Measurements from ENCODE around the gene LOXL1.

LOXL1 gene

GRCh38 chr15:73965094-73965757, 39.0 kb downstream of the LOXL1 start (continued):
- no peak for TF ChIP-seq ZC3H10 (CRISPR knock-in tag; IDR thresholded peaks at IDR 0.05)
- no peak for TF ChIP-seq GLIS3 (CRISPR knock-in tag; IDR thresholded peaks at IDR 0.05)
- no peak for TF ChIP-seq ZFP3 (CRISPR knock-in tag; IDR thresholded peaks at IDR 0.05)
- TF ChIP-seq ZNF8 (CRISPR knock-in tag; IDR thresholded peaks at IDR 0.05): no peak
- TF ChIP-seq ESRRG (CRISPR knock-in tag; IDR thresholded peaks at IDR 0.05): no peak
- TF ChIP-seq SNAI2 (CRISPR knock-in tag; IDR thresholded peaks at IDR 0.05): no peak

DNA sequence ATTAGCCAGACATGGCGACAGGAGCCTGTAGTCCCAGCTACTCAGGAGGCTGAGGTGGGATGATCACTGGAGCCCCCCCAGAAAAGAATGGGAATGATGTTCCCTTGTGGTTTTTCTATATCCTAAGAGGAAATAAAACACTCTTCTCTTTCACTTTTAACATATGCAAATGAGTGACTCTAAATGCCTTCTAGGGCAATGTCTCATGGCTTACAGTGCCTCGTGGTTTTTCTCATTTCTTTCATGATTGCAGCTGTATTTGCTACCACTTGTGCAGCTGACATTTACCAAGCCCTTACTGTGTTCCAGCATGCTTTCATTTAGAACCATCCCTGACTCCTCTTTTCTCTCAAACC, 39.5 kb downstream of the LOXL1 start:
- ATAC-seq: peak; percentile 41

More for the DNA sequence above, 39.5 kb downstream of the LOXL1 start:
- TF ChIP-seq, protein P1, sequence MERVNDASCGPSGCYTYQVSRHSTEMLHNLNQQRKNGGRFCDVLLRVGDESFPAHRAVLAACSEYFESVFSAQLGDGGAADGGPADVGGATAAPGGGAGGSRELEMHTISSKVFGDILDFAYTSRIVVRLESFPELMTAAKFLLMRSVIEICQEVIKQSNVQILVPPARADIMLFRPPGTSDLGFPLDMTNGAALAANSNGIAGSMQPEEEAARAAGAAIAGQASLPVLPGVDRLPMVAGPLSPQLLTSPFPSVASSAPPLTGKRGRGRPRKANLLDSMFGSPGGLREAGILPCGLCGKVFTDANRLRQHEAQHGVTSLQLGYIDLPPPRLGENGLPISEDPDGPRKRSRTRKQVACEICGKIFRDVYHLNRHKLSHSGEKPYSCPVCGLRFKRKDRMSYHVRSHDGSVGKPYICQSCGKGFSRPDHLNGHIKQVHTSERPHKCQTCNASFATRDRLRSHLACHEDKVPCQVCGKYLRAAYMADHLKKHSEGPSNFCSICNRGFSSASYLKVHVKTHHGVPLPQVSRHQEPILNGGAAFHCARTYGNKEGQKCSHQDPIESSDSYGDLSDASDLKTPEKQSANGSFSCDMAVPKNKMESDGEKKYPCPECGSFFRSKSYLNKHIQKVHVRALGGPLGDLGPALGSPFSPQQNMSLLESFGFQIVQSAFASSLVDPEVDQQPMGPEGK (CRISPR knock-in tag; IDR thresholded peaks at IDR 0.05; ENCODE audit: borderline replicate concordance): no peak
- TF ChIP-seq PPARA (CRISPR knock-in tag; IDR thresholded peaks at IDR 0.05; ENCODE audit: borderline replicate concordance) (no peak), ESRRG (CRISPR knock-in tag; IDR thresholded peaks at IDR 0.05) (no peak), ZC3H10 (CRISPR knock-in tag; IDR thresholded peaks at IDR 0.05) (no peak), CSRNP3 (CRISPR knock-in tag; IDR thresholded peaks at IDR 0.05) (no peak), ISL1 (CRISPR knock-in tag; IDR thresholded peaks at IDR 0.05) (no peak), TOX (CRISPR knock-in tag; IDR thresholded peaks at IDR 0.05; ENCODE audit: borderline replicate concordance) (no peak), ARNTL (CRISPR knock-in tag; IDR thresholded peaks at IDR 0.05; ENCODE audit: borderline replicate concordance, low read depth) (no peak), CSDC2 (CRISPR knock-in tag; IDR thresholded peaks at IDR 0.05) (no peak), POU6F1 (CRISPR knock-in tag; IDR thresholded peaks at IDR 0.05; ENCODE audit: borderline replicate concordance, low read depth) (no peak), OSR1 (CRISPR knock-in tag; IDR thresholded peaks at IDR 0.05) (no peak), ZFP3 (CRISPR knock-in tag; IDR thresholded peaks at IDR 0.05) (no peak), ZFP30 (CRISPR knock-in tag; IDR thresholded peaks at IDR 0.05) (no peak), ZNF70 (CRISPR knock-in tag; IDR thresholded peaks at IDR 0.05) (no peak)
- TF ChIP-seq, protein P2, sequence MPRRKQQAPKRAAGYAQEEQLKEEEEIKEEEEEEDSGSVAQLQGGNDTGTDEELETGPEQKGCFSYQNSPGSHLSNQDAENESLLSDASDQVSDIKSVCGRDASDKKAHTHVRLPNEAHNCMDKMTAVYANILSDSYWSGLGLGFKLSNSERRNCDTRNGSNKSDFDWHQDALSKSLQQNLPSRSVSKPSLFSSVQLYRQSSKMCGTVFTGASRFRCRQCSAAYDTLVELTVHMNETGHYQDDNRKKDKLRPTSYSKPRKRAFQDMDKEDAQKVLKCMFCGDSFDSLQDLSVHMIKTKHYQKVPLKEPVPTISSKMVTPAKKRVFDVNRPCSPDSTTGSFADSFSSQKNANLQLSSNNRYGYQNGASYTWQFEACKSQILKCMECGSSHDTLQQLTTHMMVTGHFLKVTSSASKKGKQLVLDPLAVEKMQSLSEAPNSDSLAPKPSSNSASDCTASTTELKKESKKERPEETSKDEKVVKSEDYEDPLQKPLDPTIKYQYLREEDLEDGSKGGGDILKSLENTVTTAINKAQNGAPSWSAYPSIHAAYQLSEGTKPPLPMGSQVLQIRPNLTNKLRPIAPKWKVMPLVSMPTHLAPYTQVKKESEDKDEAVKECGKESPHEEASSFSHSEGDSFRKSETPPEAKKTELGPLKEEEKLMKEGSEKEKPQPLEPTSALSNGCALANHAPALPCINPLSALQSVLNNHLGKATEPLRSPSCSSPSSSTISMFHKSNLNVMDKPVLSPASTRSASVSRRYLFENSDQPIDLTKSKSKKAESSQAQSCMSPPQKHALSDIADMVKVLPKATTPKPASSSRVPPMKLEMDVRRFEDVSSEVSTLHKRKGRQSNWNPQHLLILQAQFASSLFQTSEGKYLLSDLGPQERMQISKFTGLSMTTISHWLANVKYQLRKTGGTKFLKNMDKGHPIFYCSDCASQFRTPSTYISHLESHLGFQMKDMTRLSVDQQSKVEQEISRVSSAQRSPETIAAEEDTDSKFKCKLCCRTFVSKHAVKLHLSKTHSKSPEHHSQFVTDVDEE (CRISPR knock-in tag; IDR thresholded peaks at IDR 0.05): no peak
- TF ChIP-seq, protein P3, sequence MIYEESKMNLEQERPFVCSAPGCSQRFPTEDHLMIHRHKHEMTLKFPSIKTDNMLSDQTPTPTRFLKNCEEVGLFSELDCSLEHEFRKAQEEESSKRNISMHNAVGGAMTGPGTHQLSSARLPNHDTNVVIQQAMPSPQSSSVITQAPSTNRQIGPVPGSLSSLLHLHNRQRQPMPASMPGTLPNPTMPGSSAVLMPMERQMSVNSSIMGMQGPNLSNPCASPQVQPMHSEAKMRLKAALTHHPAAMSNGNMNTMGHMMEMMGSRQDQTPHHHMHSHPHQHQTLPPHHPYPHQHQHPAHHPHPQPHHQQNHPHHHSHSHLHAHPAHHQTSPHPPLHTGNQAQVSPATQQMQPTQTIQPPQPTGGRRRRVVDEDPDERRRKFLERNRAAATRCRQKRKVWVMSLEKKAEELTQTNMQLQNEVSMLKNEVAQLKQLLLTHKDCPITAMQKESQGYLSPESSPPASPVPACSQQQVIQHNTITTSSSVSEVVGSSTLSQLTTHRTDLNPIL (CRISPR knock-in tag; IDR thresholded peaks at IDR 0.05; ENCODE audit: low read depth): no peak
